ENCODE measurements around the gene RAVER1.

RAVER1 gene

GRCh38 chr19:10363789-10364281, 30.5 kb upstream of the RAVER1 start:
- DNase-seq: peak; percentile 14
- Histone ChIP-seq H3K27ac (no peak overlapping the region), H3K4me3 (ENCODE audit: low read depth, low read length) (no peak overlapping the region), H3K36me3 (replicated peaks) (peaks cover 60% of the 10 kb centered on the region), H3K27me3 (replicated peaks) (no peaks in the 10 kb centered on the region)
- in situ Hi-C loops (cut with HindIII; ENCODE audit: low pct_ligation_motif_present, low sequenced_read_pairs): no loop called here
- no peak for TF ChIP-seq CTCF (IDR thresholded peaks at IDR 0.05; ENCODE audit: low read depth, low read length, missing control alignments)

- TF ChIP-seq CTCF (IDR thresholded peaks at IDR 0.05; ENCODE audit: low read depth, low read length, missing control alignments): no peak
- no peak for DNase-seq
- in situ Hi-C loops (cut with HindIII; ENCODE audit: low pct_ligation_motif_present, low sequenced_read_pairs): no loop called here
- no peak overlapping the region for H3K4me3 ChIP-seq (ENCODE audit: low read depth, low read length)
- no peaks in the 10 kb centered on the region for H3K27me3 ChIP-seq (replicated peaks)
- no peak overlapping the region for H3K27ac ChIP-seq
- peaks cover 60% of the 10 kb centered on the region for H3K36me3 ChIP-seq (replicated peaks)
These were observed 28.9 kb upstream of the RAVER1 start for GRCh38 chr19:10362259-10362658.

DNA sequence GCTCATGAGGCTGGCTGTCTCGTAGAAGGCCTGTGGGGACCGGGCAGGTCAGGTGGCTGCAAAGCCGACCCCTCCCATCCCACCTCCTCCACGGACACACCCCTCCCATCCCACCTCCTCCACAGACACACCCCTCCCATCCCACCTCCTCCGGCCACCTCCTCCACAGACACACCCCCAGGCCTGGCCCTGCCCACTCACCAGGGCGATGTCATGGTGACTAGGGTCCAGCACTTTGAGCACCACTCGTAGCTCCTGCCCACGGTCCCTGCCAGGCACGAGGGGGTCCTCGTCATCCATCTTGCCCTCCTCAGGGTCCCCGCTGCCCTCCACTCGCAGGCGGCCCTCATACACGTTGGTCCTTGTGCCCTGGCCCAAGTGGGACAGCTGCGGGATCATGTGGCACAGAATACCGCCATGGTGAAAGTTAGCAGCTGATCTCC, 28.3 kb upstream of the RAVER1 start:
- no peak for DNase-seq
- H3K27ac ChIP-seq: no peak overlapping the region
- TF ChIP-seq CTCF (IDR thresholded peaks at IDR 0.05; ENCODE audit: low read depth, low read length, missing control alignments): no peak
- in situ Hi-C loops (cut with HindIII; ENCODE audit: low pct_ligation_motif_present, low sequenced_read_pairs): no loop called here
- H3K27me3 ChIP-seq (replicated peaks): no peaks in the 10 kb centered on the region
- peaks cover 61% of the 10 kb centered on the region for H3K36me3 ChIP-seq (replicated peaks)
- H3K4me3 ChIP-seq (ENCODE audit: low read depth, low read length): no peak overlapping the region

DNA sequence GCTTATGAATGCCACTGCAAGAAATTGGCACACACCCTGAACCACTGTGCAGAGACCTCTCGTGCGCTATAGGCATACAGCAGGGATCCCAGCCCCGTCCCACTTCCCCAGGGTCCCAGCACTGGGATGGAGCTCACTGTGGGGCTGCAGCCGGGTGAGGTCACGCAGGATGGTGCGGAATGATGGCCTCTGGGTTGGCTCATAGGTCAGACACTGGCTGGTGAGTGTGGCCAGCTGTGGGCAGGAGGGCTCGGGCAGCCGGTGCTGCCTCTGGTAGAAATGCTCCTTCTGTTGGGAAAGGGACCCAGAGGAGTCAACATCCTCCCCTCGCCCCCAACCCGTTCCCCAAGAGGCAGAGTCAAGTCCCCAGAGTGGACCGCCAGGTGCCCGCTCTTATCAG, 23.1 kb upstream of the RAVER1 start:
- Histone ChIP-seq H3K4me3 (ENCODE audit: low read depth, low read length) (no peak overlapping the region), H3K36me3 (replicated peaks) (peaks cover 62% of the 10 kb centered on the region), H3K27ac (no peak overlapping the region), H3K27me3 (replicated peaks) (no peaks in the 10 kb centered on the region)
- TF ChIP-seq CTCF (IDR thresholded peaks at IDR 0.05; ENCODE audit: low read depth, low read length, missing control alignments): no peak
- DNase-seq: no peak
- in situ Hi-C loops (cut with HindIII; ENCODE audit: low pct_ligation_motif_present, low sequenced_read_pairs): no loop called here

DNA sequence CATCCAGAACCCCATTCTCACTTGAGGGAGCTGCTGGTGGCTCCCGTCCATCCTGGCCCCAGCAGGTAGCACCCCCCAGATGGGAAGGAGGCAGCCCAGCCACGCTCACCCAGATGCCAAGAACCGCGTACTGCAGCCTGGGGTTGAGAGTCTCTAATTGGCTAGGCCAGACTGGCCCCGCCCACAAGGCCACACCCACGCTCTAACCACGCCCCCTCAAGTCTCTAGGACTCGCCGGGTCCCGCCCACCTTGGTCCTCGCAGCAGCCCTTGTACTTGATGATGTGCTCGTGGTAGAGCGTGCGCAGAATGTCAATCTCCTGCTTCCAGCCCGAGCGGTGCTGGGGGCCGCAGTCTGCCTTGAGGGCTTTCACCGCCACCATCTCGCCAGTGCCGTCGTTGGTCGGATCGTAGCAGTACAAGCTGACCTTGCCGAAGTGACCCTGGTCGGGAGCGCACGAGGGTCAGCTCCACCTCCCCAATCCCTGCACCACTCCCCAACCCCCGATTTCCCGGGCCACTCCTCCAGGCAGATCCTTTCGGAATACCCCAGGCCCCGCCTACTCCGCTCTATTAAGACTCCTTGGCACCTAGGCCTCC, 20.6 kb upstream of the RAVER1 start:
- Histone ChIP-seq H3K4me3 (ENCODE audit: low read depth, low read length) (no peak overlapping the region), H3K27me3 (replicated peaks) (no peaks in the 10 kb centered on the region), H3K36me3 (replicated peaks) (peaks cover 61% of the 10 kb centered on the region), H3K27ac (no peak overlapping the region)
- TF ChIP-seq CTCF (IDR thresholded peaks at IDR 0.05; ENCODE audit: low read depth, low read length, missing control alignments): no peak
- DNase-seq: peak; percentile 30
- in situ Hi-C loops (cut with HindIII; ENCODE audit: low pct_ligation_motif_present, low sequenced_read_pairs): no loop called here
